Neural progenitor cell (in vitro differentiated cells): Measurements from ENCODE around the gene LRRC74B.

Source experiments
- CTCF ChIP-seq: fragments of 200-600 bp; sonication (generic); IDR thresholded peaks from 2 replicates; pipeline ENCODE4 v1.5.1; 2017; ENCODE audit warnings: antibody characterized with exemption, mild to moderate bottlenecking
- EZH2 ChIP-seq: fragments of 200-600 bp; sonication (generic); IDR thresholded peaks from 2 replicates; pipeline ENCODE4 v1.6.1; 2017; ENCODE audit warnings: antibody characterized with exemption, mild to moderate bottlenecking, moderate library complexity

GRCh38 chr22:21003782-21004181 lies 42.0 kb upstream of the LRRC74B start:
- no peak for TF ChIP-seq EZH2
- TF ChIP-seq CTCF: no peak
